SK-N-SH (cell line): ENCODE measurements around the gene OSGIN1. TPM values are rescaled to one million over a fixed set of nuclear protein-coding genes. Genes with fewer than 3 reads are reported as not detected.

Experiments
- CTCF ChIA-PET: fragments of 300-600, 350-600 bp; formaldehyde crosslinking; extraction: SDS; loops from one replicate; lab custom pipeline; 2021; lab: Yijun Ruan, JAX
- POLR2A ChIA-PET: fragments of 350-600 bp; sonication (Branson Sonifier 250); formaldehyde crosslinking; extraction: SDS; loops from one replicate; lab custom pipeline; 2020; ENCODE audit warnings: antibody characterized with exemption, inconsistent platforms; lab: Yijun Ruan, JAX
- DNase-seq: peaks from one replicate; pipeline ENCODE4 v3.0.0; 2012
- H2AFZ ChIP-seq: fragments of 200-600 bp; sonication (generic); 2 replicates; pipeline ENCODE4 v1.8.1; 2016; ENCODE audit warnings: antibody characterized with exemption, mild to moderate bottlenecking, low read depth
- H3F3A ChIP-seq: fragments of 200-600 bp; sonication (generic); replicated peaks from 2 replicates; pipeline ENCODE3; 2016; ENCODE audit warnings: antibody characterized with exemption, mild to moderate bottlenecking; ENCODE audit not compliant: insufficient read depth
- H3K27ac ChIP-seq, 2 experiments: fragments of 200-500 bp in 1 of 2; fragments of 200-600 bp in 1 of 2; sonication (Bioruptor generic) in 1 of 2; sonication (generic), shearing (Covaris generic) in 1 of 2; 2 replicates each; pipeline versions ENCODE4 v1.5.1 to v1.6.1; 2014 to 2016; ENCODE audit warnings: low read depth in 2 of 2, inconsistent platforms in 1 of 2, low read length in 1 of 2, mild to moderate bottlenecking in 1 of 2, mixed read lengths in 1 of 2
- H3K27me3 ChIP-seq: fragments of 200-600 bp; sonication (generic), shearing (Covaris generic); 2 replicates; pipeline ENCODE4 v1.6.1; 2016; ENCODE audit warnings: mixed run types; ENCODE audit not compliant: insufficient read depth
- H3K36me3 ChIP-seq, 2 experiments: fragments of 200-500 bp in 1 of 2; fragments of 200-600 bp in 1 of 2; sonication (Bioruptor generic) in 1 of 2; sonication (generic) in 1 of 2; replicated peaks in 1 of 2; 2 replicates each; pipeline versions ENCODE3 to v1.5.1; 2014 to 2016; ENCODE audit warnings: low read length in 1 of 2, mild to moderate bottlenecking in 1 of 2; ENCODE audit not compliant: insufficient read depth in 2 of 2, control insufficient read depth in 1 of 2
- H3K4me1 ChIP-seq, 2 experiments: fragments of 200-500 bp in 1 of 2; fragments of 200-600 bp in 1 of 2; sonication (Bioruptor generic) in 1 of 2; sonication (generic), shearing (Covaris generic) in 1 of 2; 2 replicates each; pipeline versions ENCODE4 v1.5.1 to v1.6.1; 2014 to 2016; ENCODE audit warnings: low read depth in 1 of 2, low read length in 1 of 2, mixed run types in 1 of 2; ENCODE audit not compliant: insufficient read depth in 2 of 2, control insufficient read depth in 1 of 2
- H3K4me2 ChIP-seq: fragments of 200-600 bp; sonication (generic), shearing (Covaris generic); 2 replicates; pipeline ENCODE4 v1.6.1; 2017; ENCODE audit warnings: mixed run types
- H3K4me3 ChIP-seq, 2 experiments: fragments of 200-500 bp in 1 of 2; fragments of 200-600 bp in 1 of 2; sonication (Bioruptor generic) in 1 of 2; sonication (generic), shearing (Covaris generic) in 1 of 2; 2 replicates each; pipeline versions ENCODE4 v1.5.1 to v1.8.1; 2014 to 2016; ENCODE audit warnings: low read depth in 2 of 2, inconsistent platforms in 1 of 2, low read length in 1 of 2, mild to moderate bottlenecking in 1 of 2, mixed read lengths in 1 of 2, moderate library complexity in 1 of 2
- H3K79me2 ChIP-seq: fragments of 200-600 bp; sonication (generic); 2 replicates; pipeline ENCODE4 v1.8.1; 2017; ENCODE audit warnings: mild to moderate bottlenecking; ENCODE audit not compliant: insufficient read depth
- H3K9ac ChIP-seq: fragments of 200-600 bp; sonication (generic); 2 replicates; pipeline ENCODE4 v1.6.1; 2017; ENCODE audit warnings: mixed run types
- H3K9me2 ChIP-seq: fragments of 200-600 bp; sonication (generic); 2 replicates; pipeline ENCODE4 v1.6.1; 2017; ENCODE audit warnings: mixed run types
- H3K9me3 ChIP-seq: fragments of 200-600 bp; sonication (generic); 2 replicates; pipeline ENCODE4 v1.6.1; 2017; ENCODE audit warnings: mixed run types, mild to moderate bottlenecking, moderate library complexity
- H4K20me1 ChIP-seq: fragments of 200-600 bp; sonication (generic); 2 replicates; pipeline ENCODE4 v1.6.1; 2017; ENCODE audit warnings: mild to moderate bottlenecking, mixed run types; ENCODE audit not compliant: insufficient read depth
- CHD2 ChIP-seq: fragments of 150-350 bp; IDR thresholded peaks from 2 replicates; pipeline ENCODE4 v1.6.1; 2018; ENCODE audit warnings: low read length; ENCODE audit not compliant: partially characterized antibody
- ELF1 ChIP-seq: IDR thresholded peaks from 2 replicates; pipeline ENCODE4 v1.4.0; 2012
- EP300 ChIP-seq, 2 experiments: IDR thresholded peaks; 2 replicates each; pipeline versions ENCODE4 v1.4.0 to v1.6.1; 2012; ENCODE audit warnings: borderline replicate concordance in 1 of 2, low read depth in 1 of 2, low read length in 1 of 2
- EZH2phosphoT487 ChIP-seq: fragments of 200-600 bp; sonication (generic); IDR thresholded peaks from 2 replicates; pipeline ENCODE4 v1.6.1; 2017; ENCODE audit warnings: low read depth, mixed run types, mild to moderate bottlenecking, antibody characterized with exemption, moderate library complexity, borderline replicate concordance
- GATA2 ChIP-seq: sonication (generic); formaldehyde crosslinking; IDR thresholded peaks from 2 replicates; pipeline ENCODE4 v1.5.0; 2020; ENCODE audit warnings: mild to moderate bottlenecking, missing genetic modification reagents
- IRF3 ChIP-seq: fragments of 150-350 bp; IDR thresholded peaks from 2 replicates; pipeline ENCODE4 v1.6.1; 2016; ENCODE audit warnings: mild to moderate bottlenecking, low read depth, low read length
- JUND ChIP-seq: IDR thresholded peaks from 2 replicates; pipeline ENCODE4 v1.4.0; 2012
- MEF2A ChIP-seq: IDR thresholded peaks from 2 replicates; pipeline ENCODE4 v1.4.0; 2012; ENCODE audit warnings: low read depth, borderline replicate concordance
- MXI1 ChIP-seq: IDR thresholded peaks from 2 replicates; pipeline ENCODE4 v1.6.1; 2012; ENCODE audit warnings: mild to moderate bottlenecking, low read depth, low read length, improper control_type of control experiment
- RAD21 ChIP-seq: IDR thresholded peaks from 2 replicates; pipeline ENCODE4 v1.6.1; 2012; ENCODE audit warnings: mild to moderate bottlenecking, low read length
- RCOR1 ChIP-seq: fragments of 150-350 bp; IDR thresholded peaks from 2 replicates; pipeline ENCODE4 v1.6.1; 2017; ENCODE audit warnings: antibody characterized with exemption, low read length
- RFX5 ChIP-seq: IDR thresholded peaks from 2 replicates; pipeline ENCODE4 v1.6.1; 2012; ENCODE audit warnings: mild to moderate bottlenecking, improper control_type of control experiment, low read length
- SIN3A ChIP-seq: IDR thresholded peaks from 2 replicates; pipeline ENCODE4 v1.6.1; 2012; ENCODE audit warnings: low read depth, mild to moderate bottlenecking, low read length, moderate library complexity, borderline replicate concordance
- WGBS: methylation state at CpG from one replicate; pipeline ENCODE4 v1.1.6; 2017; ENCODE audit warnings: low lambda C conversion rate; 5-methylcytosine and 5-hydroxymethylcytosine counted together
- polyA plus RNA-seq, 3 experiments: library from polyadenylated mRNA; depleted of rRNA; stranded (reverse); fragments of >200 nt; gene quantifications; 2 replicates each; pipeline ENCODE4 v1.2.3, GENCODE V29; 2012
- TF ChIP-seq, protein P1 (sequence below): IDR thresholded peaks from 2 replicates; pipeline ENCODE4; 2012
- TF ChIP-seq, protein P2 (sequence below): IDR thresholded peaks from 2 replicates; pipeline ENCODE4 v1.4.0; 2012; ENCODE audit warnings: low read depth, borderline replicate concordance

OSGIN1 gene
- polyA plus RNA-seq, 1 of the 3 experiments (the other 2 are of a cell fraction) = 4.8 TPM

DNA sequence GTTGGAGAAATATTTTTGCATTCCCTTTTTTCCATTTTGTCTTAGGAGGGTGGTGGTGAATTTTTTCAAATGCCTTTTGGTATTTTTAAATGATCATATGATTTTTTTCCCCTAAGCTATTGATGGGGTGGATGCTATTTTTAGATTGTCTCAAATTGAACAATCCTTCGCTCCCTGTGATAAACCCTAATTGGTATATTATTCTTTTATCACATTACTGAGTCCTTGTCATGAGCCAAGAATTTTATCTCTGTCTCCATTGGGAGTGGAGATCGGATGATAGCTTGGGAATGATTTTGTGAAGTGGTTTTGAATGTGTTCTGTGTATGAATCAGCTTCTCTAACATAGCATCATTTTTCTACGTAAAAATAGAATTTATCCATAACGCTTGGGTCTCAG is 30.5 kb downstream of the OSGIN1 start:
- Histone ChIP-seq H2AFZ (peak overlapping the region; percentile 57; the same call in 1 of the 2 replicates), H3K9me2 (no peaks in the 10 kb centered on the region), H3K9ac (no peak overlapping the region), H3K4me2 (peak overlapping the region; percentile 63; the same call in 1 of the 2 replicates), H3K4me1 (no peaks in the 10 kb centered on the region; a peak in 1 of 4 replicates), H3K27me3 (peaks cover under 1% of the 10 kb centered on the region; the same call in 1 of the 2 replicates), H3K36me3 (no peaks in the 10 kb centered on the region), H3F3A (peaks cover 4% of the 10 kb centered on the region), H4K20me1 (no peaks in the 10 kb centered on the region), H3K79me2 (no peaks in the 10 kb centered on the region)
- CTCF ChIA-PET = interaction anchor here (0.9 to 1.2 kb wide), 3 partner anchors 26 to 203 kb away, joined by 3 to 4 read pairs (median 3); partner anchors contain the start of gene TAF1C
- WGBS = 16% methylated on average over 4 of the region's 4 CpGs
- POLR2A ChIA-PET = no interaction called here
- DNase-seq = no peak
- TF ChIP-seq RCOR1 = peak; percentile 58; the same call in 1 of the 2 replicates
- TF ChIP-seq GATA2 = peak; percentile 24; the same call in 1 of the 2 replicates
- peak; percentile 50 for TF ChIP-seq JUND
- TF ChIP-seq IRF3 = no peak
- TF ChIP-seq, all 33 proteins: peak for 3
- Histone ChIP-seq H3K4me3 (no peak overlapping the region), H3K27ac (peak overlapping the region in 1 of 2 experiments; percentile 9; a peak in 1 of 4 replicates), H3K9me3 (no peaks in the 10 kb centered on the region)

GRCh38 chr16:83989300-83989699 is 36.3 kb downstream of the OSGIN1 start:
- Histone ChIP-seq H2AFZ (no peak overlapping the region), H3K9me2 (no peaks in the 10 kb centered on the region), H3K9ac (no peak overlapping the region), H4K20me1 (no peaks in the 10 kb centered on the region), H3K36me3 (no peaks in the 10 kb centered on the region), H3F3A (no peaks in the 10 kb centered on the region), H3K79me2 (no peaks in the 10 kb centered on the region), H3K27ac (no peak overlapping the region), H3K4me1 (peaks cover 0 to 12% of the 10 kb centered on the region in 2 experiments; a peak in 1 of 4 replicates), H3K9me3 (no peaks in the 10 kb centered on the region), H3K27me3 (peaks cover 12% of the 10 kb centered on the region; the same call in 1 of the 2 replicates), H3K4me3 (no peak overlapping the region), H3K4me2 (no peak overlapping the region)
- WGBS = 29% methylated on average over 8 of the region's 8 CpGs
- peak; percentile 72 for DNase-seq
- CTCF ChIA-PET = interaction anchor here (1.0 to 1.5 kb wide), 2 partner anchors 32 to 74 kb away, joined by 4 to 7 read pairs; no protein-coding TSS in a partner anchor
- peak; percentile 47; the same call in 1 of the 2 replicates for TF ChIP-seq RCOR1
- TF ChIP-seq ELF1 = no peak
- no peak for TF ChIP-seq CHD2
- peak in 1 of 2 experiments; percentile 53; a peak in 1 of 4 replicates for TF ChIP-seq EP300 (IDR thresholded peaks at IDR 0.05; ENCODE audit: borderline replicate concordance in 1 of 2, low read depth in 1 of 2, low read length in 1 of 2)
- POLR2A ChIA-PET = no interaction called here

DNA sequence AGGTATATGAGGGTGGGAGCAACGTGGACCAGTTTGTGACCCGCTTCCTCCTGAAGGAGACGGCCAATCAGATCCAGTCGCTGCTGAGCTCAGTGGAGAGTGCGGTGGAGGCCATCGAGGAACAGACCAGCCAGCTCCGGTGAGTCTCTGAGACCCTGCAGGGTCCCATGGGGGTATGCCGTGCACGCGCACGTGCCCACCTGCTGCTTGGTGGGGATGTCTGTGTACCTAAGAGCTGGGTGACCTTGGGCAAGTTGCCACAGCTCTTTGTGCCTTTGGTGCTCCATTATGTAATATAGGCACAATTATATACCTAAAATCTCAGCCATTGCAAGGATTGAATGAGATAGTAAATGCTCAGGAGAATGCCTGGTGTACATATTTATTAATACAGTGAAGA is 37.5 kb downstream of the OSGIN1 start:
- peaks cover 0 to 12% of the 10 kb centered on the region in 2 experiments; a peak in 1 of 4 replicates for H3K4me1 ChIP-seq
- H3K36me3 ChIP-seq = no peaks in the 10 kb centered on the region
- H3K79me2 ChIP-seq = no peaks in the 10 kb centered on the region
- H2AFZ ChIP-seq = no peak overlapping the region
- no peak for DNase-seq
- no peak overlapping the region for H3K4me2 ChIP-seq
- no peaks in the 10 kb centered on the region for H4K20me1 ChIP-seq
- H3K4me3 ChIP-seq = no peak overlapping the region
- ChIA-PET POLR2A (no interaction called here), CTCF (interaction anchor here (1.5 kb wide), 1 partner anchor 73 kb away, joined by 7 read pairs; no protein-coding TSS in a partner anchor)
- H3K9me2 ChIP-seq = no peaks in the 10 kb centered on the region
- WGBS = 89% methylated on average over 6 of the region's 11 CpGs
- H3K9ac ChIP-seq = no peak overlapping the region
- H3K27ac ChIP-seq = no peak overlapping the region
- H3K27me3 ChIP-seq = peaks cover 12% of the 10 kb centered on the region; the same call in 1 of the 2 replicates
- H3K9me3 ChIP-seq = no peaks in the 10 kb centered on the region
- H3F3A ChIP-seq = no peaks in the 10 kb centered on the region
- TF ChIP-seq MEF2A (no peak), IRF3 (no peak), RAD21 (no peak), CHD2 (no peak), RCOR1 (no peak), EZH2phosphoT487 (no peak), SIN3A (no peak), RFX5 (no peak), MXI1 (no peak)
- TF ChIP-seq, protein P1, sequence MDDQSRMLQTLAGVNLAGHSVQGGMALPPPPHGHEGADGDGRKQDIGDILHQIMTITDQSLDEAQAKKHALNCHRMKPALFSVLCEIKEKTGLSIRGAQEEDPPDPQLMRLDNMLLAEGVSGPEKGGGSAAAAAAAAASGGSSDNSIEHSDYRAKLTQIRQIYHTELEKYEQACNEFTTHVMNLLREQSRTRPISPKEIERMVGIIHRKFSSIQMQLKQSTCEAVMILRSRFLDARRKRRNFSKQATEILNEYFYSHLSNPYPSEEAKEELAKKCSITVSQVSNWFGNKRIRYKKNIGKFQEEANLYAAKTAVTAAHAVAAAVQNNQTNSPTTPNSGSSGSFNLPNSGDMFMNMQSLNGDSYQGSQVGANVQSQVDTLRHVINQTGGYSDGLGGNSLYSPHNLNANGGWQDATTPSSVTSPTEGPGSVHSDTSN = no peak
- TF ChIP-seq, protein P2, sequence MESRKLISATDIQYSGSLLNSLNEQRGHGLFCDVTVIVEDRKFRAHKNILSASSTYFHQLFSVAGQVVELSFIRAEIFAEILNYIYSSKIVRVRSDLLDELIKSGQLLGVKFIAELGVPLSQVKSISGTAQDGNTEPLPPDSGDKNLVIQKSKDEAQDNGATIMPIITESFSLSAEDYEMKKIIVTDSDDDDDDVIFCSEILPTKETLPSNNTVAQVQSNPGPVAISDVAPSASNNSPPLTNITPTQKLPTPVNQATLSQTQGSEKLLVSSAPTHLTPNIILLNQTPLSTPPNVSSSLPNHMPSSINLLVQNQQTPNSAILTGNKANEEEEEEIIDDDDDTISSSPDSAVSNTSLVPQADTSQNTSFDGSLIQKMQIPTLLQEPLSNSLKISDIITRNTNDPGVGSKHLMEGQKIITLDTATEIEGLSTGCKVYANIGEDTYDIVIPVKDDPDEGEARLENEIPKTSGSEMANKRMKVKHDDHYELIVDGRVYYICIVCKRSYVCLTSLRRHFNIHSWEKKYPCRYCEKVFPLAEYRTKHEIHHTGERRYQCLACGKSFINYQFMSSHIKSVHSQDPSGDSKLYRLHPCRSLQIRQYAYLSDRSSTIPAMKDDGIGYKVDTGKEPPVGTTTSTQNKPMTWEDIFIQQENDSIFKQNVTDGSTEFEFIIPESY = no peak
